Stomach smooth muscle (tissue), 2 donors: ENCODE results near the gene TERT.

Experiments
- H3K27ac ChIP-seq: one replicate; pipeline ENCODE4 v1.7.0; 2013; ENCODE audit warnings: mild to moderate bottlenecking, low read length, inconsistent platforms
- H3K27me3 ChIP-seq, 2 donors: one replicate each; pipeline ENCODE4 v1.7.0; 2013; ENCODE audit warnings: low read length in 2 of 2; ENCODE audit not compliant: insufficient read depth in 2 of 2, control insufficient read depth in 1 of 2
- H3K36me3 ChIP-seq, 2 donors: one replicate each; pipeline ENCODE4 v1.7.0; 2013; ENCODE audit warnings: low read length in 2 of 2; ENCODE audit not compliant: control insufficient read depth in 2 of 2, insufficient read depth in 2 of 2
- H3K4me1 ChIP-seq: one replicate; pipeline ENCODE4 v1.7.0; 2013; ENCODE audit warnings: low read length; ENCODE audit not compliant: control insufficient read depth, insufficient read depth
- H3K4me3 ChIP-seq, 2 donors: one replicate each; pipeline ENCODE4 v1.7.0; 2013; ENCODE audit warnings: low read length in 2 of 2
- H3K9ac ChIP-seq, 2 donors: one replicate each; pipeline ENCODE4 v1.7.0; 2013; ENCODE audit warnings: low read length in 2 of 2, mild to moderate bottlenecking in 1 of 2
- H3K9me3 ChIP-seq, 2 donors: one replicate each; pipeline ENCODE4 v1.7.0; 2013; ENCODE audit warnings: low read length in 2 of 2; ENCODE audit not compliant: control insufficient read depth in 2 of 2
- donor health status: healthy.
- donor health status: Pancreatic carcinoma.

TERT gene

DNA sequence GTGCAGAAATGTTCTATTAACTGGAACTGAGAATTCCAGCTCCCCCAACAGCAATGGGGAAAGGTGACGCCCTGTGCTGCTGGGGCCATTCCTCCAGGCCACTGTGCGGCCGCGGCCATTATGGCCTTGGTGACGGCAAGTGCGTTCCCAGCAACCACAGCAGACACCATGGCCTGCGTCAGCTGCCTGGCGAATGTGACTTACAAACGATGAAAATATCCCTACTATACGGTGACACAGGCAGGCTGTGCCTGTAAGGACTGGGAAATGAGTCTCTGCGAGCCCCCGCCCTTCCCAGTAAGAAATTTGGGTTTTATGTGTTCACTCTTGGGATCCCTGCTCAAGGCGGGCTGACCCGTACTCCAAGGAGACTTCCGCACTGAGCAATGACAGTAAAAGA lies 29.4 kb upstream of the TERT start:
- no peak overlapping the region for H3K9ac ChIP-seq
- no peaks in the 10 kb centered on the region for H3K4me1 ChIP-seq
- no peaks in the 10 kb centered on the region for H3K9me3 ChIP-seq
- no peak overlapping the region for H3K4me3 ChIP-seq
- no peaks in the 10 kb centered on the region for H3K27me3 ChIP-seq
- no peak overlapping the region for H3K27ac ChIP-seq
- H3K36me3 ChIP-seq: peaks cover 28 to 52% of the 10 kb centered on the region in 2 donors

DNA sequence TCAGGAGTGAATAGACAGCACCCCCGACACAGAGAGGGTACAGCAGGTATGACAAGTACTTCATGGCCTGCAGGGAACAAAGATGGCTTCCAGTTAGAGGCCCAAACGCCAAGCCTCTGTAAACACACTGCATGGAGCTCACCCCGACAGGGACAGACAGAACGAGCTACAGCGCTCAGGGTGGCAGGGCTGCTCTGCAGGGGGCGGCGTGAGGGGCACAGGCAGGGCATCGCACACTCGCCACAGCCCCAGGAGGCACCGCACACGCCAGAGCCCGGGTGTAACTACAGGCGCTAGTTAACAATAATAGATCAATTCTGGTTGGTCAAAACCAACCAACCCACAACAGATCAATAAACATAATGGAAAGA lies 28.9 kb upstream of the TERT start:
- no peaks in the 10 kb centered on the region for H3K27me3 ChIP-seq
- no peaks in the 10 kb centered on the region for H3K9me3 ChIP-seq
- no peak overlapping the region for H3K9ac ChIP-seq
- no peaks in the 10 kb centered on the region for H3K4me1 ChIP-seq
- H3K4me3 ChIP-seq: no peak overlapping the region
- H3K27ac ChIP-seq: no peak overlapping the region
- peaks cover 28 to 51% of the 10 kb centered on the region in 2 donors for H3K36me3 ChIP-seq

DNA sequence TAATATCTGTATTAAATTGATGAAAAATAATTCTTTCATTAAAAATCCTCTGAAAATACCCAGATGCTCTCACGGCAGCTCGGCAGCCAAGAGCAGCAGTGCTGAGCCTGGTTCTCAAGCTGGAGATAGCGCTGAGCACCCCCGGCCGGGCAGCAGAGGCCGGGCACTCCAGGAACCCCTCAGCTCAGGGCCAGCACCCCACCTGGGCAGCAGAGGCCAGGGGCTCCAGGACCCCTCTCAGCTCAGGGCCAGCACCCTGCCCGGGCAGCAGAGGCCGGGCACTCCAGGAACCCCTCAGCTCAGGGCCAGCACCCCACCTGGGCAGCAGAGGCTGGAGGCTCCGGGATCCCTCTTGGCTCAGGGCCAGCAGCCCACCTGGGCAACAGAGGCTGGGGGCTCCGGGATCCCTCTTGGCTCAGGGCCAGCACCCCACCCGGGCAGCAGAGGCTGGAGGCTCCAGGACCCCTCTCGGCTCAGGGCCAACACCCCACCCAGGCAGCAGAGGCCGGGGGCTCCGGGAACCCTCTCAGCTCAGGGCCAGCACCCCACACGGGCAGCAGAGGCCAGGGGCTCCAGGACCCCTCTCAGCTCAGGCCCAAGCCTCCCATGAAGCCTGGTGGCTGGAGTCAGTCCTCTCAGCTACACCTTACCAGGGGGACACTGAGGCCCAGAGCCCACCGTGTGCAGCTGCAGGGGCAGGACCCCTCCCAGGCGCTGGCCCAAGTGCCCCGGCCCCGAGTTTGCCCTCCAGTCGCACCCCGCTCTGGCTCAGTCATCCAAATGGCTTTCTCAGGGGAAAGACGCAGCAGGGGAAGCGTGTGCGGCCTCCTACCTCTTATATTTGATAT lies 28.3 kb upstream of the TERT start:
- Histone ChIP-seq H3K36me3 (peaks cover 28 to 55% of the 10 kb centered on the region in 2 donors), H3K4me1 (no peaks in the 10 kb centered on the region), H3K27me3 (no peaks in the 10 kb centered on the region), H3K9me3 (no peaks in the 10 kb centered on the region), H3K4me3 (no peak overlapping the region), H3K9ac (no peak overlapping the region), H3K27ac (no peak overlapping the region)

DNA sequence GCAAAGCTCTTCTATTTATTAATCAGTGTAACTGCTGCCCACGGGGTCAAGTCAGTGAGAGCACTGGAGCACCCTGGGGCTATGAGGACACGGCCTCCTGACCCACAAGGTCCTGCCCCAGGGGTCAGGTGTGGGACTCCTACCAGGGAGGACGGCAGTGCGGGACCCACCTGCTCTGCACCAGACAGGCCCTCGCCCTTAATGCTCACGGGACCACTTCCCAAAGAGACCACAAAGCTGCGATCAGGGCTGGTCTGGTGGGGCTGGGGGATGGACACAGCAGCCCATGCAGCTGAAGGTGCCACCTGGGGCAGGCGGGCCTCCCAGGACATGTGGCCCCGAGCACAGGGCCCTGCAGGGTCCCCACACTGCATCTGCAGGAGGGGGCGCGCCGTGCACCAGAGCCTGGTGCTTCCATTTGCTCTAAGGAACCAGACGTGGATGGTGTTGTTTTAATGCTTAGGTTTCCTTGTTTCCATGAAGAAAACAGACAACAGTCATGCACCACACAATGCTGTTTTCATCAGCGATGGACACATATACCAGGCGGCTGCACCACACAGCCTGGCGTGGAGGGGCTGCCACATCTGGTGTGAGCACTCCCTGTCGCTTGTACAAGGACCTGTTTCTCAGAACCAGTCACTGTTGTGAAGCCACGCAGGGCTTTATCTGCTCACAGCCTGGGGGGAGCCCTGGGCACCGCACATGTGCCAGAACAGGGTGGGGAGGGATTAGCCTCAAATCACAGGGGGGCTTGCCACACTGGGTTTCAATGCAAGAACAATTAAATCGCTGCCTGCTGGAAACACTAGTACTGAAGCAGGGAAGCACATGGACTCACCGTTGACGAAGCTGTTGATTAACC lies 27.4 kb upstream of the TERT start:
- no peak overlapping the region for H3K4me3 ChIP-seq
- H3K27ac ChIP-seq: no peak overlapping the region
- H3K4me1 ChIP-seq: no peaks in the 10 kb centered on the region
- H3K9ac ChIP-seq: no peak overlapping the region
- no peaks in the 10 kb centered on the region for H3K27me3 ChIP-seq
- no peaks in the 10 kb centered on the region for H3K9me3 ChIP-seq
- H3K36me3 ChIP-seq: peaks cover 36 to 58% of the 10 kb centered on the region in 2 donors

DNA sequence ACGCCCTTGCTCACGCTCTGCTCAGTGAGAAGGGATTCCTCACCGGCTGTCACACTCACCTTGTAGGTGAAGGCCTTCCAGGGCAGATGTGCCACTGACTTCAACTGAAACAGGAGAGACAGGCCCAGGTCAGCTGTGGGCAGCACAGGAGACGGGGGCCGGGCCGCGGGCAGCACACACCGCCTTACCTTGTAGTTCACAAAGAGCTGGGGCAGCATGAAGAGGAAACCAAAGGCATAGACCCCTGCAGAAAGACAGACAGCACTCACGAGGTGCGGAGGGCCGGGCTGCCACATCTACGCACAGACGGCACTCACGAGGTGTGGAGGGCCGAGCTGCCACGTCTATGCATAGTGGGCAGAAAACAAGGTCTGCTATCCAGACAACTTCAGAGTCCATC lies 26.7 kb upstream of the TERT start:
- no peaks in the 10 kb centered on the region for H3K9me3 ChIP-seq
- no peaks in the 10 kb centered on the region for H3K4me1 ChIP-seq
- H3K27me3 ChIP-seq: no peaks in the 10 kb centered on the region
- no peak overlapping the region for H3K9ac ChIP-seq
- peaks cover 36 to 58% of the 10 kb centered on the region in 2 donors for H3K36me3 ChIP-seq
- no peak overlapping the region for H3K27ac ChIP-seq
- H3K4me3 ChIP-seq: no peak overlapping the region

DNA sequence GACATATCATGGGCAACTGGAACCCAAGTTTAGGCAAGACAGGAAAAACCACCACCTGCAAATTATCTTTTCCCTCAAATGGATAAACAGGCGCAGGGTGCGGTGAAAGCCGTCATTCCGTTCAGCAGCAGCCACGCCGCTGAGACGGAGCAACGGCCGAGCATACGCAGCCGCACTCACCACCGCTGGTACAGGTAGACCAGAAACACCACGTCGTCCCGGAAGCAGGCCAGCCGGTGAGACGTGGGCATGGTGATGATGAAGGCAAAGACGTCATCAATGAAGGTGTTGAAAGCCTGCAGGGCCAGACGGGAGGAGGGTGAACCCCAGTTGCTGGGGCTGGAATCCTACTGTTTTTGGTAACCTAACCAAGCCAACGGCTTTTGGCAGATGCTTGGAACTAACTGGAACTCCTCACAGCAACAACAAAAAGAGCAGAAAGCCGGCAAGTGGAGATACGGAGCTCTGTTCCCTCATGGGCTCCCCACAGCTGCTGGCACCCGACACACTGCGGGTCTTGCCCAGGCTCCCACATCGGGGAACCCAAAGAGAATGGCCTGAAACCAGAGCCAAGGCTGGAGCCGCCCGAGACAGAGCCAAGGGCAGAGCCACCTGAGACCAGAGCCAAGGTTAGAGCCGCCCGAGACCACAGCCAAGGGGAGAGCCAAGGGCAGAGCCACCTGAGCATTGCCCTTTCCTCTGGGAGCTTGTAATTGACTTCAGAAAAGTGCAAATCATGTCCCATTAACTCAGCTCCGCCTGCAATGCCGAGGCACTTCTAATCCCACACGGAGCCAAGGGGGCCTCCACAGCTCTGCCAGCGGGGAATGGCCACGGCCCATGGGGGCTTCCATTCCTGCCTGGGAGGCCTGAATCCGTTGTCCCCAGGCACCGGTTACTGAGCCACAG lies 25.8 kb upstream of the TERT start:
- H3K4me3 ChIP-seq: no peak overlapping the region
- H3K27me3 ChIP-seq: no peaks in the 10 kb centered on the region
- H3K9me3 ChIP-seq: no peaks in the 10 kb centered on the region
- no peak overlapping the region for H3K9ac ChIP-seq
- no peak overlapping the region for H3K27ac ChIP-seq
- H3K4me1 ChIP-seq: peaks cover 9% of the 10 kb centered on the region
- peaks cover 33 to 54% of the 10 kb centered on the region in 2 donors for H3K36me3 ChIP-seq

DNA sequence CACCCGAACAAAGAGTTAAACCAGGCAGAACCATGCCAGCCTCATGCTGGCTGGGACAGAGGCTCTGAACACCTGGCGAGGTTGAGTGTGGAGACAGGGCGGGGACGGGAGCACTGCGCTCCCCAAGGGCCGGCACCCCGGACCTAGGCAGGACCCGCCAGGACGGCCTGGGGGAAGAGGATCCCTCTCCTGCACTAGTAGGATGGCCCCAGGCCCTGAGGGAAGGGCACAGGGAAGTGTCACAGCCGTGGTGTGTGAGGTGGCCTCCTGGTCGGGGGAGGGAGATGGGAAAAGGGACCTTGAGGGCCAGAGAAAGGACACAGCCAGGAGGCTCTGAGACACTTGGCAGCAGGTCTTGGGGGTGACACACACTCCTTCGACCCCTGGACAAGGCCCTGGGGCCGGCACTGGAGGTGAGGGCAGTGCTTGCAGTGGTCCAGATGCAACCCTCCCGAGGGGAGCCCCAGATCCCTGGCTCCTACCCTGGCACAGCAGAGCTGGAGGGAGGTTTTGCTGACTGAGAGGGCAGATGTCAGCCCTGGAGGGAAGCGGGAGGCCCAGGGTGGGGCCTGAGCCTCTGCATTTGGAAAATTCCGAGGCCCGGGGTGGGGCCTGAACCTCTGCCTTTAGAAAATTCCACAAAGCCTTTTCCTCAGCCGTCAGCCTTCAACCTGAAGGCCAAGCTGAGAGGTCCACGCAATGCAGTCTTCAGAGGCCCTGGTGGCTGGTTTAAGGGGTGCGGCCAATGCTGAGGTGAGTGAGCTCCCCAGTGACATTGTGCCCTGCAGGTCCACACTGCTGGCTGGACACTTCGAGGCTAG lies 24.8 kb upstream of the TERT start:
- H3K27ac ChIP-seq: no peak overlapping the region
- H3K4me3 ChIP-seq: no peak overlapping the region
- no peaks in the 10 kb centered on the region for H3K9me3 ChIP-seq
- no peak overlapping the region for H3K9ac ChIP-seq
- H3K27me3 ChIP-seq: no peaks in the 10 kb centered on the region
- peaks cover 10% of the 10 kb centered on the region for H3K4me1 ChIP-seq
- peaks cover 30 to 43% of the 10 kb centered on the region in 2 donors for H3K36me3 ChIP-seq

DNA sequence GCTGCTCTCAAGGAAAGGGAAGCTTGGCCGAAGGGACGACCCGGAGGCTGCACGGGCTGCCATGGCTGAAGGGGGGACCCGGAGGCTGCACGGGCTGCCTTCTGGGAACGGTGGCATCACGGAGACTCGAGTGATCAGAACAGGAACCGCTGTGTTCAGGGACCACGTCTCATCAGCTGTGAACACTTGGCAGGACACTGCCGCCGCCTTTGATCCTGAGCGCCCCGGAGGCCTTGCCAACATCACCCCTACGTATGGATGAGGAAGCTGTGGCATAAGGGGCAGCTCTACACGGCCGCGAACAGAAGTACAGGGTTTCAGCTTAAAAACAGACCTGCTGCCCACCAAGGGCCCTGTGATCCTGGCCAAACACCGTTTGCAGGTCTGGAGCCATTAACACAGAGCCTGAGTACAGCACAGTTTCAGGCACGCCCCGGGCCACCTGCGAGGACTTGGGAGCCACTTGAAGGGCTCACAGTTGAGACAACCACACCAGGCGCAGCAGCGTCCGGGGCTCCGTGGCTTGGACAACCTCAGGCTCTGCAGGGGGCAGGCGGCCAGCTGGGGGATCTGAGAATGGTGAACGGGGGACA lies 23.9 kb upstream of the TERT start:
- H3K36me3 ChIP-seq: peaks cover 24 to 35% of the 10 kb centered on the region in 2 donors
- H3K27me3 ChIP-seq: no peaks in the 10 kb centered on the region
- peaks cover 10% of the 10 kb centered on the region for H3K4me1 ChIP-seq
- H3K27ac ChIP-seq: no peak overlapping the region
- no peaks in the 10 kb centered on the region for H3K9me3 ChIP-seq
- H3K9ac ChIP-seq: no peak overlapping the region
- H3K4me3 ChIP-seq: no peak overlapping the region

DNA sequence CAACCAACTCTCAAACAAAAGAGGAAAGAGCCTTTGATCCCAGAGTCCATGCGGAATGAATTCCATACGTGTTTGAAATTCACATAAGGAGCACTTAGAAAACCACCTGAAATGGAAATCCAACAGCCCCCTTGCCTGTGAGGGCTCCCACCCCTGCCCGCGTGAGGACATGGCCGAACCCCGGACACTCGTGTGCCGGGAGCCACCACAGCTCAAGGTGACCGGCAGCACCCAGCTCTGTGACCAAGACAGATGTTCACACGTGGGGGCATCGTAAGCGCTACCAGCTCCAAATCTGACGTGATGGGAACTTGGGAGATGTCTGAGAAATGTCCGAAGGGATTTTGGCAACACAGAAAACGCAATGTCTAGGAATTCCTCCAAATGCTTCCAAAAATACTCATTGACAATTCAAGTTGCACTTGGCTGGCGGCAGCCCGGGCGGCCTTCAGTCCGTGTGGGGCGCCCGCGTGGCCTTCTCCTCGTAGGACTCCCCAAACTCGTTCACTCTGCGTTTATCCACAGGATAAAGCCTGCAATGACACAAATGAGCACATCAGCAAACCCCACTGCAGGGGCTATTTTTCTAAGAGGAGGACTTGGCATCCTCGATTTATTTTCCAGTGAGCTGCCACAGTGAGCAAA lies 23.2 kb upstream of the TERT start:
- H3K9ac ChIP-seq: no peak overlapping the region
- H3K27me3 ChIP-seq: no peaks in the 10 kb centered on the region
- H3K9me3 ChIP-seq: no peaks in the 10 kb centered on the region
- no peak overlapping the region for H3K27ac ChIP-seq
- peaks cover 24 to 33% of the 10 kb centered on the region in 2 donors for H3K36me3 ChIP-seq
- H3K4me1 ChIP-seq: peaks cover 10% of the 10 kb centered on the region
- no peak overlapping the region for H3K4me3 ChIP-seq
